ENCODE data around the gene CARS1. TPM values are rescaled to one million over a fixed set of nuclear protein-coding genes. Genes with fewer than 3 reads are reported as not detected.

The CARS1 gene
- polyA plus RNA-seq, 1 of the 3 experiments (the other 2 are of a cell fraction) = 52.1 TPM

DNA sequence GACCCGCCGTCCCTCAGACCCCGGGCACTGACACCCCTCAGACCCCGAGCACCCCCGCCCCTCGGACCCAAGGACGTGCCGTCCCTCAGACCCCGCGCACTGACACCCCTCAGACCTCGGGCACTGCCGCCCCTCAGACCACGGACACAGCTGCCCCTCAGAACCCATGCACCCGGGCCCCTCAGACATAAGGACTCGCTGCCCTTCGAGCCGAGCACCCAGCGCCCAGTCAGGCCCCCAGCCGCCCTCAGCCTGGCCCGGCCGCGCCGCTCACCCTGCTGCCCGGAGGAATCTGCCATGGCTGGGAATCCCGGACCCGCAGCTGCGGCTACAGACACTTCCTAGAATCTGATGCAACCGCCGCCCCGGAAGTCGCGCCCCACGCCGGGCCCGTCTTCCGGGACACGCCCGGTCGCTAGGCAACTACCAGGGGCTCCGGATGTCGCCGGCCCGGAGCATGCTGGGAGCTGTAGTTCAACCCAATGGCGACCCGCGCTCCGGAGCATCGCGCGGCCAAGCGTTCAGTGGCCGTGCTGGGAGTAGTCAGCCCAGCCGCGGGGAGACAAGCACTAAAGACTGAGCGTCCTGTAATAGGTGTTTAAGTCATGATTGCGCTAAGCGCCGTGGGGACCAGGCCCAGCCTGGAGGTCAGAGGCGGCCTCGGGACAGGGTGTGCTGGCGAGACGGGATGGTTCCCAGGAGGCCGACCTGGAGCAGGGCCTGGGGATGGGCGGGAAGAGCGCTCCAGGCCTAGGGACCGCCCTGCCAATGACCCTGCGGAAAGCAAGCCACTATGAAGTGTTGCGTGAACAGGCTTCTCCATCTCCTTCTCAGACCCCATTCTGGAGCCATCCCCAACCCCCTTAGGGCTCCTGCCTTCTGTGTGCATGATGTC, at the start of gene CARS1 (continued):
- TF ChIP-seq RXRA (IDR thresholded peaks at IDR 0.05; ENCODE audit: borderline replicate concordance, low read depth) (no peak), GATA2 (CRISPR knock-in tag; IDR thresholded peaks at IDR 0.05) (no peak), ELF1 (IDR thresholded peaks at IDR 0.05) (peak; percentile 95), POLR2AphosphoS5 (IDR thresholded peaks at IDR 0.05; ENCODE audit: low read depth, low read length) (peak; percentile 75; the same call in 1 of the 2 replicates), MEF2A (IDR thresholded peaks at IDR 0.05; ENCODE audit: borderline replicate concordance, low read depth) (no peak), FOXJ3 (CRISPR knock-in tag; IDR thresholded peaks at IDR 0.05) (0 out of 2 replicates have a peak, but pooled peaks have one; percentile 23), TEAD4 (IDR thresholded peaks at IDR 0.05; ENCODE audit: borderline replicate concordance, insufficient read depth) (no peak), NRF1 (IDR thresholded peaks at IDR 0.05; ENCODE audit: low read depth, low read length) (no peak), JUND (IDR thresholded peaks at IDR 0.05) (no peak)
- TF ChIP-seq, protein P1, sequence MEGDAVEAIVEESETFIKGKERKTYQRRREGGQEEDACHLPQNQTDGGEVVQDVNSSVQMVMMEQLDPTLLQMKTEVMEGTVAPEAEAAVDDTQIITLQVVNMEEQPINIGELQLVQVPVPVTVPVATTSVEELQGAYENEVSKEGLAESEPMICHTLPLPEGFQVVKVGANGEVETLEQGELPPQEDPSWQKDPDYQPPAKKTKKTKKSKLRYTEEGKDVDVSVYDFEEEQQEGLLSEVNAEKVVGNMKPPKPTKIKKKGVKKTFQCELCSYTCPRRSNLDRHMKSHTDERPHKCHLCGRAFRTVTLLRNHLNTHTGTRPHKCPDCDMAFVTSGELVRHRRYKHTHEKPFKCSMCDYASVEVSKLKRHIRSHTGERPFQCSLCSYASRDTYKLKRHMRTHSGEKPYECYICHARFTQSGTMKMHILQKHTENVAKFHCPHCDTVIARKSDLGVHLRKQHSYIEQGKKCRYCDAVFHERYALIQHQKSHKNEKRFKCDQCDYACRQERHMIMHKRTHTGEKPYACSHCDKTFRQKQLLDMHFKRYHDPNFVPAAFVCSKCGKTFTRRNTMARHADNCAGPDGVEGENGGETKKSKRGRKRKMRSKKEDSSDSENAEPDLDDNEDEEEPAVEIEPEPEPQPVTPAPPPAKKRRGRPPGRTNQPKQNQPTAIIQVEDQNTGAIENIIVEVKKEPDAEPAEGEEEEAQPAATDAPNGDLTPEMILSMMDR (IDR thresholded peaks at IDR 0.05) = no peak
- TF ChIP-seq, protein P2, sequence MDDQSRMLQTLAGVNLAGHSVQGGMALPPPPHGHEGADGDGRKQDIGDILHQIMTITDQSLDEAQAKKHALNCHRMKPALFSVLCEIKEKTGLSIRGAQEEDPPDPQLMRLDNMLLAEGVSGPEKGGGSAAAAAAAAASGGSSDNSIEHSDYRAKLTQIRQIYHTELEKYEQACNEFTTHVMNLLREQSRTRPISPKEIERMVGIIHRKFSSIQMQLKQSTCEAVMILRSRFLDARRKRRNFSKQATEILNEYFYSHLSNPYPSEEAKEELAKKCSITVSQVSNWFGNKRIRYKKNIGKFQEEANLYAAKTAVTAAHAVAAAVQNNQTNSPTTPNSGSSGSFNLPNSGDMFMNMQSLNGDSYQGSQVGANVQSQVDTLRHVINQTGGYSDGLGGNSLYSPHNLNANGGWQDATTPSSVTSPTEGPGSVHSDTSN (IDR thresholded peaks at IDR 0.05) = no peak

DNA sequence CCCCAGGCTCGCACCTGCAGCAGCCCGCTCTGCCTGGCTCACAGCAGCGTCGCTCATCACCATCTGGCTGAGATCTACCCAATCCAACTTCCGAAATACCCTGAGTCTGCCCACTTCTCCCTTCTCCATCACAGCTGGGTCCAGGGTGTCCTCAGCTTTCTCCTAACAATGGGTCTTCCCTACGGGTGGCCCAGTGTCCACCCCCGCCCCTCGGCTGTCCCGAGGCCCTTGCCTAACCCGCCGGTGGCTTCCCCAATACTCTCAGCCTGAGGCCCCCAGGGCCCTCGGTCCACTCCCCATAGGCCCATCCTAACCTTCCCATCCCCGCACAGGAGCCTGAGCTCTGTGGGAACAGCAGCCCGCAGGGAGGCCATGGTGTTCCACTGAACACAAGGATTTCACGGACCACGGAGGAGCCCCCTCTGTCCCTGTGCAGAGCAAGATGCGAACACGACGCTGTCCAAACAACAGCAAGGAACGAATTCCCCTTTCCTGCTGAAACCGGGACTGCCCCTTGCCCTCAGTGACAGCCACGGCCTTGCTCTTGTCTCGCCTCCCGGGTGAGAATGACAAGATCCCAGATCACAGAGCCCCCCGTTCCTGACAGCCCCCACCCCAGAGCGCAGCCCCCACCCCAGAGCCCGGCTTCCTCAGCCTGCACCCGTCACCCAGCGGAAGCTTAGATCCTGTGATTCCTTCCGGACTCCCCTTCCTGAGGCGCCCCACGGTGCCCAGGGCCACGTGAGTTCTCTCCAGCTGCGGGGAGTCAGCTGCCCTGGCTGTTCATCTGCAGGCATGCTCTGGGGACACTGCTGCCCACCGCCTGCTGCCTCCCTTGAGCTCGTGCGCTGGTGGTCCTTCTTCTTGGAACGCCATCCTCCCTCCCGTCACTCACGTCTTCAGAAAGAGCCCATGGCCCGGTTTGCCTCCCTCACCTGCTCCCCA, 48.8 kb upstream of the CARS1 start:
- Histone ChIP-seq H4K20me1 (ENCODE audit: insufficient read depth) (0 out of 2 replicates have a peak, but pooled peaks cover 4% of the 10 kb centered on the region), H3F3A (replicated peaks; ENCODE audit: insufficient read depth) (no peaks in the 10 kb centered on the region), H3K9me3 (no peaks in the 10 kb centered on the region), H3K4me1 (ENCODE audit: control insufficient read depth in 1 of 2, insufficient read depth in 2 of 2, low read depth in 1 of 2, low read length in 1 of 2) (no peaks in the 10 kb centered on the region), H3K36me3 (replicated peaks in 1 of 2; ENCODE audit: control insufficient read depth in 1 of 2, insufficient read depth in 2 of 2, low read length in 1 of 2) (no peaks in the 10 kb centered on the region), H3K27ac (ENCODE audit: low read depth in 2 of 2, low read length in 1 of 2) (no peak overlapping the region), H2AFZ (ENCODE audit: low read depth) (no peak overlapping the region), H3K9ac (no peak overlapping the region), H3K27me3 (ENCODE audit: insufficient read depth) (no peaks in the 10 kb centered on the region), H3K9me2 (no peaks in the 10 kb centered on the region), H3K79me2 (ENCODE audit: insufficient read depth) (no peaks in the 10 kb centered on the region), H3K4me3 (ENCODE audit: low read depth in 2 of 2, low read length in 1 of 2) (no peak overlapping the region), H3K4me2 (no peak overlapping the region)
- TF ChIP-seq TCF12 (IDR thresholded peaks at IDR 0.05) = no peak
- ChIA-PET CTCF (interaction anchor here (1.5 kb wide), 1 partner anchor 14 kb away, joined by 7 read pairs; no protein-coding TSS in a partner anchor), POLR2A (no interaction called here)
- peak; percentile 21 for DNase-seq
- 92% methylated on average over 39 of the region's 41 CpGs for WGBS (ENCODE audit: low lambda C conversion rate)
